Ureter (tissue), 1 donor: ENCODE measurements around the gene ARHGEF40. TPM values are rescaled to one million over a fixed set of nuclear protein-coding genes. Genes with fewer than 3 reads are reported as not detected.
A peak's percentile ranks its signal among the peaks of the same experiment; 100 is the strongest.

Experiments
- DNase-seq: peaks from one replicate; pipeline ENCODE4 v3.0.0-alpha.2; 2020; ENCODE audit warnings: low spot score
- total RNA-seq: library from RNA; stranded (reverse); gene quantifications from one replicate; pipeline ENCODE4 v1.2.4, GENCODE V29; 2023
- donor health status: DM: yes; HTN: yes; CAD: no.

The ARHGEF40 gene
- total RNA-seq, 1 donor from 2014 or later: 41.2 TPM

DNA sequence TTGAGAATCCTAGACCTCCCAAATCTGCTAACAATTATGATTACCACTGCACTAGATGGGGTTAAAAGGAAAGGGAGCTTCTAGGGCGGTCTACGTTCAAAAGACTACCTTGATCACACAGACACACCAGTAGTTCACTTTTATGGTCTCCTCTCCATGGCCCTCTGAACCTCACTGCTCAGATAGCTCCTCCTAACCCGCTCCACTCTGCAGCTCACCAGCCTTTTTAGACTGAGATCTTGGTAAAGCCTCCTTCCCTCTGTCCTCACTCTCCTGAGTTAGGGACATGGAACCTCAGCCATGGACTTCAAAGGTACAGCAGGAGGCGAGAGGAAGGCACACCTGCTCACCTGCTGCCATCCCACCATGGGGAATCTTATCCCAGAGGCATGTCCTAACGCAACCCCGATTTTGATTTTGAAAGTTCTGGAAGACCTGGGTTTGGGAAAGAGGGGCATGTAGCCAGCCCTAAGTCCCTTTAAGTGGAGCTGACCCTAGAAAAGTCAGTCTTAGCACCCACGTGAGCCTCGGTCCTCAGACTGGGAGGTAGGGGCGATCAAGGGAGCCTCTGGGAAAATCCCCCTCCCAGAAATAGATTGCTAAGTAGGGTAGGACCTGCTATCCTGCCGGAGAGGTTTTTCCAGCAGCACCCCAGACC, 27.0 kb downstream of the ARHGEF40 start:
- DNase-seq: no peak

GRCh38 chr14:21097636-21098075, 27.6 kb downstream of the ARHGEF40 start:
- no peak for DNase-seq

GRCh38 chr14:21098076-21098891, 28.2 kb downstream of the ARHGEF40 start, which contains the start of gene ZNF219:
Gene ZNF219 (minus strand): TSS chr14:21098655. CDS start chr14:21093591, 5,064 bp downstream.
- peak; percentile 79 for DNase-seq

DNA sequence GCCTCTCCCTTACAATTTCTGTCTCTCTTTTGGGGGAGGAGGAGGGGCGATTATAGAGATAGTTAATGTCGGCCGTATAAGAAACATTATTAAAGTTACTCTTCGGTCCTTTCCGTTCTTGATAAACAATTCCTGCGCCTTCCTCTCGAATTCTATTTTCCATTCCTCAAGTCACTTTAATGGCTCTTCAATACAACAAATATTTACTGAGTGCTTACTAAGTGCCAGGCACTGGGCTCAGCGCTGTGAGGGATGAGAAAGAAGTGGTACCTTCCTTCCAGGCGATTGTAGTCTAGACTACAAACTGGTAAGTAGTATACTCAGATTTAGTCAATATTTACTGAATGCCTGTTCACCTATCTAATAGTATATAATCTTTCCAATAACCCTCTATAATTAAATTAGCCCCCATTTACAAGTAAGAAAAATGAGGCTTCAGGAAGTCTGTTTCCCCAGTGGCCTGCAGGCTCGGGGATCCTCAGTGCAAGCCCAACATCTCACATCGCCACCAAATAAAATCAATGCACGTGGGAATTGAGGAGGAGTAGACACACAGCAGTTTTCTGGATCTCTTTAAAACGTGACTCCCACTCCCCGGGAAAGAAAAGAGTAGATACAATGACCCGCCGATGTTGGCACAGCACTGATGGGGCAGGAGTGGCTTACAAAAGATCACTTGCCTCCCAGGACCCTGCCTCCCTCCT, 28.9 kb downstream of the ARHGEF40 start:
- DNase-seq: no peak

- no peak for DNase-seq
Observed at GRCh38 chr14:21099596-21099985, 29.5 kb downstream of the ARHGEF40 start.

GRCh38 chr14:21100931-21101330, 30.8 kb downstream of the ARHGEF40 start, which contains the start of gene TMEM253:
Gene TMEM253 (plus strand): TSS chr14:21101066. CDS start chr14:21101344, 278 bp downstream.
- DNase-seq: no peak

DNA sequence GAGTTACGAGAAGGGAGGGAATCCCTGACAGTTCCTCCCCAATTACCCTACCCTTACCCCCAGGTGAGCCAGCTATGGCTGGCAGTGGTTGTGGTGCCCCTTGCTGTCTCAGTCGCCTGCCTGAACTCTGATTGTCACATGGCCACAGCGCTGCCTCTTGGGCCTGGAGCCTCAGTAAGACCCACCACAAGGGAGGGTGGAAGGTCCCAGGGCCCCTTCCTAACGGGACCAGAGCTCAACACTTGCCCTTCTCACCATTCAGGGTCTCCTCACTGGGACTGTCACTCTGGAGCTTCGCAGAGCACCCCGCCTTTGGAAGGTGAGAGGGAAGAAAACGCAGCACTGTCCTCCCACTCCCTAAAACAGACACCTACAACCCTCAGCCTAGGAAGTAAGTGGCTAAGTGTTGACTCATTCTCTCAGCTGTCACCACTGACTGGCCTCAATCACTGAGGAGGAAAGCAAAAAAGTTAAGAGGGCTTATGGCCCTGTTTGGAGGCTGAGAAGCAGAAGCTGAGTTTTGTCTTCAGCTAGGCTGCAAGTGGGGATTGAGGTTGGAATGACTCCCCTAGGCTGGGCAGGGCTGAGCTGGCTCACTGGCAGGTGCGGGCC, 31.8 kb downstream of the ARHGEF40 start:
- DNase-seq: no peak

DNA sequence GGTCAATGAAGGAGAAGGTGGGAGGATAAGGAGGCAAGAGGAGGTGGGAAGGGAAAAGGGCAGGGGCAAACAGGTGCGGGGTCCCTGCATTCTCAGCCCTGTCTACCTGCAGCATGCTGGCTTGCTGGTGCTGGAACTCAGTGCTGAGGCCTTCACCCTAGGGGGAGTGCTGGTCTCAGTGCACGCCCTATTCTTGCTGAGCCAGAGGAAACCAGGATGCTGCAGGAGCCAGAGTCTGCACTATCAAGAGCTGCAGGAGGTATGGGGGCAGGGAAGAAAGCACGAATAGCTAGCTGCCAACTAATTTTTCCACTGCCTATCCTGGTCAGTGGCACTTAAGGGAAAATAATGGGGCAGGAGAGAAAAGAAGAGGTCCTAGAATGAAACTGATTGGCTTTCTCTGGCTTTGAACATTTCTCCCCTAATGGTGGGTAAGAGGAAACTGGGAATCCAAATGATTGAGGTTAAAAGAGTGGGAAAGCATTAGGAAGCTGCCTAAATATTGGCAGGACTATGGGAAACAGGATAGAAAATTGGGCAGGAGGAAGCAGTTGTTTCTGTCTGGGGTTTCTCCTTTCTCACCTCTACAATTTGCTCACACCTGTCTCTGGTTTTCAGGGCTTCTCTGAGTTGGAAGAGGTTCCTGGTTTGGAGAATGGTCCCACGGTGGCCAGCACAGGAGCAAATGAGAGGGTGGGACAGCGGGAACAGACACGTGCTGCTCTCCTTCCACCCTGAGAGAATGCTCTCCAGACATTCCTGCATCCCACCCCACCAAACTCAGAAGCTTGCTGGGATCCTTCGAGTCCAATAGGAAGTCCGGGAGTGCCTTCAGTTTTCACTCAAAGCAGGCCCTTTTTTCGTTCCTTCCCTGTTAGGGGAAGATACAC, 32.7 kb downstream of the ARHGEF40 start:
- no peak for DNase-seq

- no peak for DNase-seq
Observed at GRCh38 chr14:21103411-21103709, 33.3 kb downstream of the ARHGEF40 start.

DNA sequence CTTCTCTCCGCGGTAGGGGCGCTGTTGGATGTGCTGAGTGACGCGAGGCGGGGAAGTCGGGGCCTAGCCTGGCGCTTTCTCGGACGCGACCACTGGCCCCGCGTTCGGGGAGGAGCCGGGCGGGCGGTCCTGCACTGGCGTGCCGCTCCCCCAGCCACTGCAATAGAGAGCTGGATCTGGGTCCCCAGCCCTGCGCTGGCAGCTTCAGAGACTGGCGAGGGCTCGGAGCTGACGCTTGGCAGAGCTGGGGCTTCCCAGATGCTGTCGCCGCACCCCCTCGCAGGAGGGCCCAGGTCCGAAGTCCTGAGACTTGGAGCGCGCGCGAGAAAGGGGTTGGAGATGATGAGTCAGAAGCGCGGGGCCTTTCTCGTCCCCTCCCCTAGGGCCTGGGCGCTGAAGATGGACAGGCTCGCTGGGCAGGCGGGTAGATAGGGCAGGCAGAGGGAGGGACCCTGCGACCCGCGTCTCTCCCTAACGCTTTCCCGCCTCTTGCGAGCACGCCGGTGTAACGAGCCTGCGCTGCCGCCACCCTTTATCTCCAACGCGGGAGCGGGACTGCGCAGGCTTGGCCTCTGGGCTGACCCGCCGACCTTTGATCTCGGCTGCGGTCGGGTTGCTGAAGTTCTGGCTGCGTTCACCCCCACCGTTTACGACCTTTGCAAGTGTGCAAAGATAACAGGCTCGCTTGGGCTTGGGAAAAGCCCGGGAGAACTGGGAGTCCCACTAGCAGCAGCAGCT, 33.8 kb downstream of the ARHGEF40 start:
- peak; percentile 97 for DNase-seq

GRCh38 chr14:21104448-21105060, 34.5 kb downstream of the ARHGEF40 start:
- DNase-seq: peak; percentile 84

DNA sequence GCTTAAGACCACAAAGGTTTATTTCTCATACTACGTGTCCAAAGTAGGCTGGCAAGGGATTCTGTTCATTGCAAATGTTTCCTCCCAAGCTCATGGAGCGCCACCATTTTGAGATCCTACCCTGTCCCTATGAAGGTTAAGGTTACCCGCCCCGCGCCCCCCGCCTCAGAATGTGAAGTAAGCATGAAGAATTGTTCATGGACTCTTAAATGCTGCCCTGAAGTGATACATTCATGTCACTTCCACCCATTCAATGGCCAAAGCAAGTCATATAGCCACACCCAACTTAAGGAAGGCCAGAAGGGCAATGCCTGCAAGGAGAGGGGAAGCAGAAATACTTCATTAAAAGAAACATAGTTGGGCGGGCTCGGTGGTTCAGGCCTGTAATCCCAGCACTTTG, 35.0 kb downstream of the ARHGEF40 start:
- DNase-seq: no peak

DNA sequence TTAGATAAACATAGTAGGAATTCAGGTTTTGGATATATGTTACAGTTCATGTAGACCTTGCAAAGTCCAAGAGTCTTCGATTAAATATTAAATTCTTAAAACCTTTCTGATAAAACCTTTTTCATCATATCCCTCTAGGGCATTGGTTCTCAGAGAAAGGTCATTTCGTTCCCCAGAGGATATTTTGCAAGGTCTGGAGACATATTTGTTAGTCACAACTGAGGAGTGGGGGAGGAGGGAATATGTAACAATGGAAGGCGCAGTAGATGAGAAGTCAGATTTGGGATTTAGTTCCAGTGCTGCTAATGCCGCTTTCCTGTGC, 36.0 kb downstream of the ARHGEF40 start:
- no peak for DNase-seq

DNA sequence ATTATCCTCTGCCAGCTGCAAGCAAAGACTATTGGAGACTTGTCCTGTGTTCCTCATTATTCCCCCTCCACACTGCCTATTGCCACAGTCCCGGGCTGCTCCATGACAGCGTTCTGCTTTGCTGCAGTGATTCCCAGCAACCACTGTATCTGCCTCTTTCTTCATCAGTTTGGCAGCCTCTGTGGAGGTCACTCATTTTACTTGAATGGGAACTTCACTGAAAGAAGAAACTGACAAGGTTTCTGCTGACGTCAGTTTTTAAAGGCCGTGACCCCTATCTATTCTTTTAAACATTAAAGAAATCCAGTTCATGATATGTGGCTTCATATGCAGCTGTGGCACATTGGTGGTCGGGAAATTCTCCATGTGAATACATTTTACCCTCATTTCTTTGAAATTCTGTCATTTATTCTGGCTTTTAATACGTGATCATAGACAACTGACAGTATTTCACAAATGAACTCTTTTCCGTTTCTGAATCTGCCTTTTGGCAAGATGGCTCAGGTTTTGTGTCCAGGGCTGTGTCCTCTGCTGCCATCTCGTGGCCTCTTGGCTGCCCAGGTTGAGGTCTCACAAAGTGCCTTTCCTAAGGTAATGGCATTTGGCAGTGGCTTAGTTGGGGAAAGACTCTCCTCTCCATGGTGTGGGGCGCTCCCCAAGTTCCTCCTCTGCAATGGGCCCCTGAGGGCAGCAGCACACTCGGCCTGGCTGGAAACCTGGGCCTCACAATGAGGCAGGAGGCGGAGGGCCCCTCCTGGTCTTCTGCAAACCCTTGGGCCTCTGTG, 36.6 kb downstream of the ARHGEF40 start:
- DNase-seq: peak; percentile 86

DNA sequence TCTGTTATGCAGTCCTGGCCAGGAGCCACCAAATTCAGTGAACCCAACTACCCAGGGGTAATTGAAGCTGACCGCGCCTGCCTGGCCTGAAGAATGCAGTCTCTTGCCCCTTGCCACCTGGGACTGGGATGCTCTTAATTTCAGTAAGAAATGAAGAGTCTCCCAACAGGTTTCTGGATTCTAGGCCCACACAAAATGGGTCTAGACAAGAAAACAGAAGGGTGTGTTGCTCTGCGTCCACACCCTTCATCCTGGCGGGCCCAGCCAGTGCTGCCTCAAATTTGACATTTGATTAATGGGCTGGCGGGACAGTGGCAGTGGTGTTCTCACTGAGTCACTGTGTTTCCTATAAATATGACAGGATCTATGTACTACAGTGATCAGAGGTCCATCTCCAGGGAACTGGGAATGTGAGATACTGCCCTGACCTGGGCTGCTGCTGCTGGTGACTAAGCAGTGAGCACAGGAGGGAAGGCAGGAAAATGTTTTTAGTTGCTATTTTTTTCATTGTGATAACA, 37.2 kb downstream of the ARHGEF40 start:
- DNase-seq: no peak

- no peak for DNase-seq
Observed at GRCh38 chr14:21108791-21109190, 38.7 kb downstream of the ARHGEF40 start.

DNA sequence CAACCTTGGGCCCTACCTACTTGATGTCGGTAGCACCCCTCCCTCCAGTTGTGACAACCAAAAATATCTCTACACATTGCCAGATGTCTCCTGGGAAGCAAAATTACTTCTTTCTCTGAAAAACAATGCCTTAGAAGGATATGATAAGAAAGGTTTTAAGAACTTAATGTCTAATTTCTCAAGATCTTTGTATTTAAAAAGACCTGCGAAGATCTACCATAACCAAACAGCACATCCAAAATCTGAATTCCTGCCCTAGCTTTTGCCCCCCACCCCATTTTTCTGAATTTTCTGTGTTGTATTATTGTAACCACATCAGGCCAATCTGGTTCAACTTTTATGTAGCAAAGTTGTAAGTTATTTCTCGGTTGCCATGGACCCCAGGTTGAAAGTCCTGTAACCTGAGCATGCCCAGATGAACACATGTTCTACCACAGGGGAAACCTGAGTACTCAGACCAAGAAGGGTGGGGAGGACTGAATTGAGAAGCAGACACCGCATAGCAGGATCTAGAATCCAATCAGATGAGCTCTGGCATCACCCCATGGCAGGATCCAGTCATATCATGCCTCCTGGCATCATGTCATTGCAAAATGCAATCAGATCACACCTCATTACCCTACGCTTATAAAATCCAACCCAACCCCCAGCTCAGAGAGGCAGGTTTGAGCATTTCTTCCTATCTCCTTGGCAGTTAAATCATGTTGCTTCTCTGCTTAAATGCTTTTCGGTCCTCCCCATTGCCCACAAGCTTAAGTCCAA, 39.5 kb downstream of the ARHGEF40 start:
- no peak for DNase-seq

DNA sequence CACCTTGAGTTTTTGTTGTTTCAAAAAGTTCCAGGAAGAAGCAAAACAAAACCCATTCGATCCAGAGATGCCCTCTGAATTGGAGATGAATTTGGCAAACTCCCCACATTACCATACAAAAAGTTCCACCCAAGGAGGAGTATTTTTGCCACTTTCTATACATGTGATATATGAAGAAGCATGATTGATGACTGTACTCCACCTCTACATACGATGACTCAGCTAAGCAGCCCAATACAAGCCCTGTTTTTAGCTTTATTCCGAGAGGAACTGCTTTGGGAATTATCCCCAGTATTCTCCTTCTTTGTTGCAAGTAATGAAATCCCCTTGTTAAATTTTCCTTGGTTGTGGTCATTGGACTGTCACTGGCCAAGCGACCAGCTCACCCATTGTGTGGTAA, 42.2 kb downstream of the ARHGEF40 start:
- no peak for DNase-seq
